GM19193 (cell line): ENCODE data around the gene CDON.

Experiments used
- POLR2A ChIP-seq: IDR thresholded peaks from 4 replicates; pipeline ENCODE4 v1.6.1; 2011; ENCODE audit not compliant: insufficient read depth, insufficient read length; ENCODE audit errors: extremely low read depth

CDON gene

DNA sequence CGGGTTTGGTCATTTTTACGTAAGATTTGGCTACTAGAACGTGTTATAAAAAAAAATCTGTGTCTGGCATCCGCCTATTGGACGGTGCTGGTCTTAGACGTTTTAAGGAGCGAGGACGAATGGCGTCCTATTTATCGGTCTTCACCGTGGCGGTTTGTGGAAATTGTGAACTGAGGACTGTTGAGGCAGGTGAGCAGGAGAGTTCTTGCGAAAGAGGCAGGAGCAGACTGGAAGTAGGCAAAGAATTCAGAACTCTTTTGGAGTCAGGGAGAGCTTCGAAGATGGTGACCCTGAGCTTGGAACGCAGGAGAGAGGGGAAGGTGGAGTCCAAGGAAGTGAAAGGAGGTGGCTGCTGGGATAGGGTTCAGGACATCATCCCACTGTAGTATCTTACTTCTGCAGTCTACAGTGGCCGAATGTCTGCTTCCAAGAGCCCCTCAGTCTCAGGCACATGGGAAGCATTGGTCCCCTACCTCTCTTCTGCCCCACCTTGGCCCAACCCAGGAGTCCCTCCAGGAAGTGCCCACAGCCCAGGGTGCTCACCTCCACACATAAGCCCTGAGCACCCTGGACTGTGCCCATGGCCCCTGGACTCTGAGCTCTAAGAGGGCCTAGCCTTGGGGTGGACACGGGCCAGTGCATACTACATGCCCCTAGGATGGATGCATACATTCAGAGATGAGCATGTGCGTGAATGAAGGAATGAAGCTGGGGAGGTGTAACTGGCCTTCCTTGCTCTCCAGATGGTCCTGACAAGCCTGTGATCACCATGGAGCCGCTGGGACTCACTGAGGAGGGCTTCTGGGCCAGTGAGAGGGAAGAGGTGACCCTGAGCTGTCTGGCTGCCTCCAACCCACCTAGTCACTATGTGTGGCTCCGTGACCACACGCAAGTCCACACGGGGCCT, 113.1 kb downstream of the CDON start:
- TF ChIP-seq POLR2A, result no peak

DNA sequence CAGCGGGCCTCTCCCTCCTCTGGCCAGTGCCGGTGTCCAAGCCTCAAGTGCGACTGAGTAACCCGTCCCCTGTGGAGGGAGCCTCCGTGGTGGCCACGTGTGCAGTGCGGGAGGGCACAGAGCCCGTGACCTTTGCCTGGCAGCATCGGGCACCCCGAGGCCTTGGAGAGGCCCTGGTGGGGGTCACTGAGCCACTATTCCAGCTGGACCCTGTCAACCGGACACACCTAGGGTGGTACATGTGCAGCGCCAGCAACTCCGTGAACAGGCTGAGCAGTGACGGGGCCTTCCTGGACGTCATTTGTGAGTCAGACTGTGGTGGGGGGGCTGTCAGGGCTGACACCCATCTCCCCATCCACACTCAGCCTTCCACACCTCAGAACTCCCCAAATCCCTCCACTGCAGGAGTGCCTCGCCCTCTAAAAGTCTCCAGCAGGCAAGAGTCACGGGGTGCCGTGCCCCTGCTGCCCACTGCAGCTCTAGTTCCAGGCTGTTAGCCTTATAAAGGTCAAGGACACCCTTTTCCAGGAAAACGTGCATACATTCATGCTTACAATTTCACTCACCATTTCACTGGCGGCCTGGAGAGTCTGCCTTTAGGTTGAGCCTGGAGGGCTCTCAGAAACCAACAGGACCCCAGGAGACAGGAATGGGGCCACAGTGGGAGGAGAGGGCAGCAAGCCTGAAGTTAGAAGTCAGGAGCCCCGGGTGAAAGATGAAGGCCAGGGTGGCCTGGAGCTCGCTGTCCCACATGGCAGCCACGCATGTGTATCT, 114.2 kb downstream of the CDON start:
- TF ChIP-seq POLR2A, result no peak

DNA sequence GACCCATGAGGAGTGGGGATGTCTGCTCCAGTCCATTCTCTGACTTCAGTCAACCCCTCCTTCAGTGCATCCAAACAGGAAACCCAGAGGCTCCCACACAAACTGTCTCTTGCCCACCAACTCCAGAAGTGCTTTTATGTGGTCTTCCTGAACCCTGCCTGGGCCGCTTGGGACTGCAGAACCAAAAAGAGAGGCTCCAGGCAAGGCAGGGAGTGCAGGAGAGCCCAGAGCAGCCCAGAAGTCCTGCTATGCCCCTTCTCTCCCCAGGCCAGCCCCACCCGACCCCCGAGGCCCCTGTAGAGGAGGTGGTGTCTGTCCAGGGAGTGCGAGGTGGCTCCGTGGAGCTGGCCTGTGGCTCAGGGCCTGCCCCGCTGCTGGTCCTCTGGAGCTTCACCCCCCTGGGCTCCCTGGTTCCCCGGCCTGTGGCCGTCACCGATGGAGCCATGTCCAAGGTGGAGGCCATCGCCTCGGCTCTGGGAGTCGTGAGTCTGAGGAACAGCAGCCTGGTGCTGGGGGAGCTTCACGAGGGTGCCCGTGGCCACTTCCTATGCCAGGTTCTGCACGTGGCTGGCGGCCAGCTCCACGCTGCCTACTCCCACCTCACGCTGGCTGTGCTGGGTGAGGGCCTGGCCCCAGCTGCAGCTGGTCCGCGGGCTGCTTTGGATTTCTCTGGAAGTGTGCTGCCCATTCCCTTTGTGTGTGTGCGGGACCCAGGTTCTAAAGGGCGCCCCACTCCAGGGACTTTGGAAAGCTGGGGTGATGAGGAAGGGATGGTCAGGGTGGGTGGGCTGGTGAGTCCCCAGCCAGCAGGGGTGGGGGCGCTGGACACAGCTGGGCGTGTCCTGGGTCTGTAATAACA, 115.0 kb downstream of the CDON start:
- no peak for TF ChIP-seq POLR2A

DNA sequence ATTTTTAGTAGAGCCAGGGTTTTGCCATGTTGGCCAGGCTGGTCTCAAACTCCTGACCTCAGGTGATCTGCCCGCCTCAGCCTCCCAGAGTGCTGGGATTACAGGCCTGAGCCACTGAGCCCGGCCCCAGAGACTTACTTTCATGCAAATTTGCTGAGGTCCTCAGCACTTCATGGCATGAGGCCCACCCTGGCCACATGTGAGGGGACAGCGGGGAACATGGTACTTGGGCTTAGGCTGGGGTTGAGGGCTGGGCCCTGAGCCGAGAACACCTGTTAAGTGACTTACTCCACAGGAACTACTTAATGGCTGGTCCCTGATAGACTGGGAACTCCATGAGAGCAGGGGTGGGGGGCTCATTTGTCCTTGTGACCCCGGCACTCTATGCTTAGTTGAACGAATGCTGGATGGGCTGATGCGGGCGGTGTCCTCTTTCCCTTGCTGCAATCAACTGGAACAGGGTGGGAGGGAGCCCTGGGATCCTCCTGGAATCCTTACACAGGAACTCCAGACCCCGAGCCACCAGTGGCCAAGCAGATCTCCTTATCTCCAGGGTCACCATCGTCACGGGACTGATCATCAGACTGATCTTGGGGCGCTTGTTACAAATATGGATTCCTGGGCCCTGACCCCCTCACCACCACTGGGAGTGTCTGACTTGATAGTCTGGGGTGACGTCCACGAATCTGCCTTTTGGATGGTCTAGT, 115.8 kb downstream of the CDON start:
- no peak for TF ChIP-seq POLR2A

DNA sequence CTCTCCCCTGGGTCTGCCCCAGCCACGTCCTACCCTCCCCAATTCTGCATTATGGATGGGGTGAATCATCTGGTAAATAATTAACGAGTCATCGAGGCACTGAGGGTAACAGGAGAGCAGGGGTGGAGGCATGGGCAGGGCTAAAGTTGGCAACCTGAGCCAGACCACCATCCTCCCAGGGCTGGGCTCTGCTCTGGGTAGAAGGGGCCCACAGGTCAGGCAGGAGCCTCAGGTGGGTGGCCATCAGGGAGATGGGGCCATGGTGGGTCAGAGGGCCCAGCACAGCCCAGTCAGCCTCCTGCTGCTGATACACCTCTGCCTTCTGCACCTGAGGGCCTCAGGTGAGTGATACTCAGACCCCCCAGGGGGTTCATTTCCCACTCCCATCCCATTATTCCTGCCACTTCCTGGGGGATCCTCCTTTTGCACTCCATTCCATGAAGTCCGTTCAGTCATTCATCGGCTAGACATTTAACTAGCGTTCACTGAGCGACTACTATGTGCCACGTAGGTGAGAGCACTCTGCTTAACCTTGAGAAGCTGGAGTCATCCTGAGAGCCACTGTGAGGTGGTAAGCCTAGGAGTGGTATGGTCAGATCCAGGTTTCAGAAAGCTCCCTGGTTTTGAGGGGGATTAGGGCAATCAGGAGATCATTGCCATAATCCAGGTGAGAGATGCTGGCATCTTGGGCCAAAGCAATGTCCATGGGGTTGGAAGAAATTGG, 116.7 kb downstream of the CDON start, which contains the start of gene VSIG10L2:
Gene VSIG10L2 (plus strand): TSS at position 248 of the 724 bp plus-strand sequence. CDS start 12 bp downstream, at position 260.
- TF ChIP-seq POLR2A, result no peak

DNA sequence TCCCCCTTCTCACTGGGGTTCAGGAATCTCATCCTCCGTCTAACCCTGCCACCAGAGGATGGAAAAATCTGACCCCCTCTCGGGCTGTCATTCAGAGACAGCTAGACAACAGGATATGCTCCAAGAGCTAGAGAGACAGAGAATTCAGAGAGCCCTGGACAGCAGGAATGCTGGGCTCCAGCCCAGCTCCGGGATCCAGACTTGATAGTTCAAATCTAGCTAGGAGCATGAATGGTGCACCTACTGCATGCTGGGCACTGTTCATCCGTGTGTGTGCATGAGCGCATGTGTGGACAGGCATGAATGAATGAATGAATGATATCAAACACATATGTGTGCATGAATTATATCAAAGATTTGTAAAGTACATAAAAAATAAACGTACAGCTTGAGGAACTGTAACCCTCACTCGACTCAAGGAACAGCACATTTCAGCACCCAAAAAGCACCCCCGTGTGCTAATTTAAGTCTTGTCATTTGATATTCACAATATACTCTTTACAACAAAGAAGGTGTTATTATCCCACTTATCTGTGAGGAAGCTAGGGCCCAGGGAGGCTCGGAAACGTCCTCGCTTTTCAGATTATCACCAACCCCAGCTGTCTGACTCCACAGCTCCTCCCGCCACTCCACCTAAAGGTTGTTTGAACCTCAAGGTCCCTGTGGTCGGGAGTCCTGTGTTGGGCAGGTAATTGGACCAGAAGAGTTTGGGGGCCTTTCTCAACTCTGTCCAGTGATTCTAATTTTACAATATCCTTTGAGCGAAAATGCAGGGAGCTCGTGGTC, 117.5 kb downstream of the CDON start:
- no peak for TF ChIP-seq POLR2A

DNA sequence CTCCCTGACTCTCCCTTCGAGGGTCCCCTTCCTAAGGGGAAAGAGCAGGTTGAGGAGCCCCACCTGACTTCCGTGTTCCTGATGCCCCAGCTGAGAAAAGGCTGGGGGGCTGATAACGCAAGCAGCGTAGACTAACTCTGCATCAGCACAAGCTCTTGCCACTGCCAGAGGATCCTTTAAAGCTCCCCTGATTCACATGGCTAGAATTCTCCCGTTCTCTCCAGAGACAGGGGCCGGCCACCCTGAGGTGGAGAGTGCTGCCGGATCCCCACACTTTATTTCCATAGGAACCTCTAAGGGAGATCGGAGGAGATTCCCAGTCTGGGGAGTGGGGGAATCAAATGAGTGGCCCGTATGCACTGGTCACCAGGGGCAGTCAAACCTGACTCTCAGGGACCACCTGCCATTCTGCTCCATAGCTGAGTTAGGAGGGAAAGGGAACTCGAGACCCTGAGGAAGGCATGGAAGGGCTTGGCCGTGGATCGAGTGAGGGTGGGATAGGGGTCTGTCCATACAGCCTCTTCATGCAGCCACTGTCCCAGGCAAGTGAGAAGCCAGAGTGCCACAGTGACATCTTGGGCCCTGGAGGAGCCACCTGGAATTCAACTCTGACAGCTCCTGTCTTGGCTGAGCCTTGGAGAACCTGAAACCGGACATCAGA, 118.2 kb downstream of the CDON start:
- TF ChIP-seq POLR2A, result no peak

DNA sequence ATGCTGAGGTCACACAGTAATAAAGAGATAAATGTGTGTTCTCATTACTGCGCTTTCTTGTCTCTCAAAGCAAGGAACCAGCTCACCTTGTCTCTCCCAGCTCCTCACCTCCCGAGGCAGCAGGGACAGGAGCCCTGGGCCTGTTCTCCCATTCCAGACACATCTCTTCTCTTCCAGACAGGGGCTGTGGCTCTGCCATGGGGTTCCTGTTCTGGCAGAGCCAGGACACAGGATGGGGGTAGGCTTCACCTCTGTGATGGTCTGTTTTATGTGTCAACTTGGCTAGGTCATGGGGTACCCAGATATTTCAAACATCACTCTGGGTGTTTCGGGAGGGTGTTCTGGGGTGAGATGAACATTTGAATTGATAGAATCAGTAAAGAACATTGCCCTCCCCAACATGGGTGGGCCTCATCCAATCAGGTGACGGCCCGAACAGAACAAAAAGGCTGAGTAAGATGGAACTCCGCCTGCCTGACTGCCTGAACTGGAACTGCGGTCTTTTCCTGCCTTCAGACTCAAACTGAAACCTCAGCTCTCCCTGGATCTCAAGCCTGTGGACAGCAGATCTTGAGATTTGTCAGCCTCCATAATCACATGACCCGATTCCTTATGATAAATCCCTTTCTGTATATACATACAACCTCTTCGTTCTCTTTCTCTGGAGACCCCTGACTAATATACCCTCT, 118.9 kb downstream of the CDON start:
- no peak for TF ChIP-seq POLR2A

DNA sequence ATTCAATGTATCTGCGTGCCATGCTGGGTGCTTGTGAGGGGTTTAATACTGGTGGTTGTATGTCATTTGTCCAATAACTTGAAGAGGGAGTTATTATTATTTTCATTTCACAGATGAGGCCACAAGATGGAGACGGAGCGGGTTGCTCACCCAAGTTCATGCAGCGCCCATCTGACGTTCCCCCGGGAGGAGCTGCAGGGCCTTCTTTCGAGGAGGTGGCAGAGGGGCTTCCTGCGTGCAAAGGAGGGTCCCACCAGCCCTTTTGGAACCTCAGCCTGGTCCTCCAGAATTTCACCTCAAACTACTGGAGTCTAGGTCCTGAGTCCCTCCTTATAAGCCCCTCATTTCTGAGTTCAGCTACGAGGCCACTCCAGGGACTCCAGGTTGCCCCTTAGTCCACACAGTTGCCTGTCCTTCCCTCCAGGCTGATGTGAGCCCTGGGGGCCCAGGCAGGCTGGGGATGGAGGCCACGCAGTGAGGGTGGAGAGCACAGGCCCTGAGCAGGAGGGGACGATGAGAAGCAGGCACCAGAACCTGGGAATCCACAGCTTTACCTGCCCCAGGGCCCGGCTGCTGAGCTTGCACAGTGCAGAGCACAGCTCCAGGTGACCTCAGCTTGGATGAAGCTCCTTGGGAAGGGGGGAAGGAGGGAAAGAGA, 119.8 kb downstream of the CDON start:
- TF ChIP-seq POLR2A, result no peak

DNA sequence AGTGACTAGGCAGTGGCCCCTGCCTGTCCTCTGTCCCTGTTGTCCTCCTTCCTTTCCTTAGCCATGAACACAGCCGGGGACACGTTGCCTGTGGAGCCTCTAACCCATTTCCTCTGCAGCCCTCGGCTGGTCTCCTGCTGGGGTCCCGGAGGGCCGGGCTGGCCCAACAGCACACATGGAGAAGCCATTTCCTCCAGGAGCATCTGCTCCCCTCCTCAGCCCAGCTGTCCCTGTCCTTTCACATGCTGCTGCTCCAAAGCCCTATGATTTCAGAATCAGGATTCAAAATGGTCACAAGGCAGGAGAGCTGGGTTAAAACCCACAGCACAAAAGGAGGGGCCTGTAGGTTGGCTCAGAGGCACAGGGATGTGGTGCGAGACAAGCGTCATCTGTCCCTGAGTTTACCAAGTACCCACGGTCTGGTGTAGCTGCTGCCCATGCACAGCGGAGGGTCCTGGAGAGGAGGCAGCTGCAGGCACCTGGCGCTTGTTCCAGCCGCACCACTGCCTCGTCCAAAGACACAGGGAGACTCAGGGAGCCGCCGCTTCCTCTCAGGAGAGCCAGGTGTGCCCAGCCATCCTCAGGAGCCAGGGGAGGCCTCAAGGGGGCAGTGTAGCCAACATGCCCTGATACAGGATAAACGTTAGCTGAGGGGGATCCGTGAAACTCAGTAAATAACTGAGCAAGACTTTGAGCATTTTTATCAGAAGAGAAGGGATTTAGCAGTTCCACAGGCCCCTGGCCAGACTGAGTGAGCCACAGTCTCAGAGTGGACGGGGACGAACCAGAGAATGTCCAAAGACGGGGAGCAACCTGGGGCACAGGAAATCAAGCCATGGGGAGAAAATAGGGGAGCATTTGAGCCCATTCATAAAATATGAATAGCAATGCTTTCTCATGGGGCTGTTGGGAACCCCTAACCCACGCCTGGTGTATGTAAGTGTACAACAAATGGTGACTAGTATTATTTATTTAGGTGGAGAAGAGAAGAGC, 120.8 kb downstream of the CDON start:
- no peak for TF ChIP-seq POLR2A
